OCI-LY3 (cell line): ENCODE data around the gene TNRC6C.

Experiments used
- EZH2phosphoT487 ChIP-seq: fragments of 200-600 bp; shearing (Covaris generic); IDR thresholded peaks from 2 replicates; pipeline ENCODE4 v1.6.1; 2018; ENCODE audit warnings: antibody characterized with exemption, mixed run types, low read depth
- TF ChIP-seq, protein P1 (sequence below): fragments of 200-600, 300-600 bp; sonication (generic); IDR thresholded peaks from 2 replicates; pipeline ENCODE4 v1.5.1; 2014; ENCODE audit warnings: antibody characterized with exemption, low read length, low read depth

DNA sequence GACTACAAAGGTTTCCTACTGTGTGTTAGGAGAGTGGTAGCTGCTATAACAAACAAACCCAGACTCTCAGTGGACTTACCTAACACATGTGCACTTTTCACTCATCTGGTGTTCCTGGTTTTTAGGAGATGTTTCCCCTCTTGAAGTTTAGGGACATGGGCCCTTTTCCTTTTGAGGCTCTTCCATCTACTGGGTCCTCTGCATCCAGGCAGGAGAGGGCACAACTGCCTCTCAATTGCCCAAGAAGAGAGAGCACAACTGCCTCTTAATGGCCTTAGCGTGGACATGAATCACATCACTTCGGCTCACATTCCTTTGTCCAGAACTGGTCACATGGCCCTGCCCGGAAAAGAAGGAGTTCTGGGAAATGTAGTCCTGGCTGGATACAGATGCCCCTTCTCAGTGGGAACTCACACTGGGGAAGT, 9.8 kb upstream of the TNRC6C start:
- TF ChIP-seq, protein P1, sequence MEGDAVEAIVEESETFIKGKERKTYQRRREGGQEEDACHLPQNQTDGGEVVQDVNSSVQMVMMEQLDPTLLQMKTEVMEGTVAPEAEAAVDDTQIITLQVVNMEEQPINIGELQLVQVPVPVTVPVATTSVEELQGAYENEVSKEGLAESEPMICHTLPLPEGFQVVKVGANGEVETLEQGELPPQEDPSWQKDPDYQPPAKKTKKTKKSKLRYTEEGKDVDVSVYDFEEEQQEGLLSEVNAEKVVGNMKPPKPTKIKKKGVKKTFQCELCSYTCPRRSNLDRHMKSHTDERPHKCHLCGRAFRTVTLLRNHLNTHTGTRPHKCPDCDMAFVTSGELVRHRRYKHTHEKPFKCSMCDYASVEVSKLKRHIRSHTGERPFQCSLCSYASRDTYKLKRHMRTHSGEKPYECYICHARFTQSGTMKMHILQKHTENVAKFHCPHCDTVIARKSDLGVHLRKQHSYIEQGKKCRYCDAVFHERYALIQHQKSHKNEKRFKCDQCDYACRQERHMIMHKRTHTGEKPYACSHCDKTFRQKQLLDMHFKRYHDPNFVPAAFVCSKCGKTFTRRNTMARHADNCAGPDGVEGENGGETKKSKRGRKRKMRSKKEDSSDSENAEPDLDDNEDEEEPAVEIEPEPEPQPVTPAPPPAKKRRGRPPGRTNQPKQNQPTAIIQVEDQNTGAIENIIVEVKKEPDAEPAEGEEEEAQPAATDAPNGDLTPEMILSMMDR, result no peak
- no peak for TF ChIP-seq EZH2phosphoT487
